Mucosa of descending colon (tissue), 3 donors: ENCODE data around the gene ADRA2C. TPM values are rescaled to one million over a fixed set of nuclear protein-coding genes. Genes with fewer than 3 reads are reported as not detected.

Experiments
- ATAC-seq: fragments of 200-7000 bp; cut with Tn5 transposase; one replicate; pipeline ENCODE4 v1.9.1; 2020; ENCODE audit warnings: mild to moderate bottlenecking, moderate library complexity
- DNase-seq, 3 donors: peaks; one replicate each; pipeline ENCODE4 v3.0.0-alpha.2; 2020
- H3K36me3 ChIP-seq: fragments of 200-600 bp; one replicate; pipeline ENCODE4 v1.8.0; 2021; ENCODE audit warnings: low read depth, mild to moderate bottlenecking
- H3K4me1 ChIP-seq: fragments of 200-600 bp; one replicate; pipeline ENCODE4 v1.8.0; 2021; ENCODE audit warnings: low read depth, mild to moderate bottlenecking
- H3K4me3 ChIP-seq: fragments of 200-600 bp; one replicate; pipeline ENCODE4 v1.8.0; 2021; ENCODE audit warnings: mild to moderate bottlenecking
- H3K9me3 ChIP-seq: fragments of 200-600 bp; one replicate; pipeline ENCODE4 v1.8.0; 2021; ENCODE audit warnings: mild to moderate bottlenecking
- intact Hi-C, 2 donors: fragments of 100-400 bp; cut with DNase I in 1 of 2; cut with micrococcal nuclease in 1 of 2; formaldehyde crosslinking; loops; one replicate each; pipeline versions ENCODE4 v1.11.0 to v1.11.1; 2022; cut with DNase I, micrococcal nuclease
- total RNA-seq, 3 donors: library from RNA; stranded (reverse); fragmentation: NEBNext Ultra II Directional in 2 of 3; extraction: Animal tissue kit (Norgen Biotek cat#: 25700) in 2 of 3; gene quantifications; one replicate each; pipeline versions ENCODE4 v1.2.1 to v1.2.4, GENCODE V29; 2021 to 2023
- TF ChIP-seq, protein P1 (sequence below): fragments of 200-600 bp; IDR thresholded peaks from one replicate; pipeline ENCODE4 v1.8.0; 2022; ENCODE audit warnings: antibody characterized with exemption, mild to moderate bottlenecking
- donor health status: DM: no; HTN: no; CAD: no; lungs with moderate emphysema.
- donor health status: DM: no; HTN: no; CAD: no.
- donor health status: DM: no; HTN: yes; CAD: no.

ADRA2C gene
- total RNA-seq, 3 donors from 2014 or later, result 0.69 to 2.3 (median 1.4) TPM

DNA sequence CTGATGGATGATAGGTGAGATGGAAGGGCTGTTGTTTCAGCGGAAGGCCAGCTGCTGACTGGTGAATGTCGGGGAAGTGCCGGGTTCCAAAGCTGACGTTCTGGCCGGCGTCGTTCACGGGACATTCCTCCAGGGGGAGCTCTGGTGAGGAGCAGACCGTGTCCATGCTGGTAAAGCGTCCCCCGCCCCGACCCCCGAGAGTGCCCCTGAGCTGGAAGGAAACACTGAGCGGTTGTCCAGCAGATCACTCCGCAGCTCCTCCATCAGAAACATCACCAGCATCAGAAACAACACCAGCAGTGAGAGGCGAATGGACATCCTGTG is 18.6 kb upstream of the ADRA2C start:
- no peak for ATAC-seq
- Histone ChIP-seq H3K9me3 (no peaks in the 10 kb centered on the region), H3K4me3 (no peak overlapping the region), H3K4me1 (no peaks in the 10 kb centered on the region), H3K36me3 (no peaks in the 10 kb centered on the region)
- TF ChIP-seq, protein P1, sequence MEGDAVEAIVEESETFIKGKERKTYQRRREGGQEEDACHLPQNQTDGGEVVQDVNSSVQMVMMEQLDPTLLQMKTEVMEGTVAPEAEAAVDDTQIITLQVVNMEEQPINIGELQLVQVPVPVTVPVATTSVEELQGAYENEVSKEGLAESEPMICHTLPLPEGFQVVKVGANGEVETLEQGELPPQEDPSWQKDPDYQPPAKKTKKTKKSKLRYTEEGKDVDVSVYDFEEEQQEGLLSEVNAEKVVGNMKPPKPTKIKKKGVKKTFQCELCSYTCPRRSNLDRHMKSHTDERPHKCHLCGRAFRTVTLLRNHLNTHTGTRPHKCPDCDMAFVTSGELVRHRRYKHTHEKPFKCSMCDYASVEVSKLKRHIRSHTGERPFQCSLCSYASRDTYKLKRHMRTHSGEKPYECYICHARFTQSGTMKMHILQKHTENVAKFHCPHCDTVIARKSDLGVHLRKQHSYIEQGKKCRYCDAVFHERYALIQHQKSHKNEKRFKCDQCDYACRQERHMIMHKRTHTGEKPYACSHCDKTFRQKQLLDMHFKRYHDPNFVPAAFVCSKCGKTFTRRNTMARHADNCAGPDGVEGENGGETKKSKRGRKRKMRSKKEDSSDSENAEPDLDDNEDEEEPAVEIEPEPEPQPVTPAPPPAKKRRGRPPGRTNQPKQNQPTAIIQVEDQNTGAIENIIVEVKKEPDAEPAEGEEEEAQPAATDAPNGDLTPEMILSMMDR, result no peak
- intact Hi-C loops, result no loop called here
- no peak for DNase-seq

DNA sequence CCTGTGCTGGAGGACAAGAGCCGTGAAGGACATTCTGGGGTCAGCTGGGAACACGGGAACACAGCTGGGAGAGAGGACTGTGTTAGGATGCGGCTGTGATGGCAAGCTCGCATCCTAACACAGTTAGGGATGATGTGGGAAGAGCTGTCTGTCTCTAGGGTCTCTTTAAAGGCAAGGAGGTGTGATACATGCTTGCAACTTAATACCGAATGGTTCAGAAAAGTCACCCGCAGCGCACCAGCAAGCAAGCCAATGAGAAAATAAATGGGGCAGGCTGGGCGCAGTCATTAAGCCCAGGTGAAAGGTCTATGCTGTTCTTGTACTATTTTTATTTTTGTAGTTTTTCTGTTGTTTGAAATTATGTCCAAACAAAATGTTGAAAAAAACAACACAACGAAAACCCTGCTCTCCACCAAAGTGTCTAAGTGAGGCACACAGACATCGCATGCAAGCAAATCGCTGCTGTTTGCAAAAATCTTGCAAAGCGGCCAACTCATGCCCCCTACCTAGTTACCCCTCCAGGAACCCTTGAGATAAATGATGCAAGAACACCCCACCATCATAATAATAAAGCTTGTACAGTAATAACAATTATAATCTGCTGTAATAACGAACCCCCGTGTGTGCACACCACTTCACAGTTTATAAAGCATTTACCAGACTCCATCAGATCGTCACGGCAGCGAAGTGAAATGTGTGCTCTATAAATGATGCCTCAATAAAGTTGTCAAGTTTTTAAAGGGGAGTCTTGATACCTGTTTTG is 17.9 kb upstream of the ADRA2C start:
- no peak for ATAC-seq
- intact Hi-C loops, result no loop called here
- Histone ChIP-seq H3K4me1 (no peaks in the 10 kb centered on the region), H3K9me3 (no peaks in the 10 kb centered on the region), H3K36me3 (no peaks in the 10 kb centered on the region), H3K4me3 (no peak overlapping the region)
- TF ChIP-seq, protein P1, result no peak
- DNase-seq, result no peak

DNA sequence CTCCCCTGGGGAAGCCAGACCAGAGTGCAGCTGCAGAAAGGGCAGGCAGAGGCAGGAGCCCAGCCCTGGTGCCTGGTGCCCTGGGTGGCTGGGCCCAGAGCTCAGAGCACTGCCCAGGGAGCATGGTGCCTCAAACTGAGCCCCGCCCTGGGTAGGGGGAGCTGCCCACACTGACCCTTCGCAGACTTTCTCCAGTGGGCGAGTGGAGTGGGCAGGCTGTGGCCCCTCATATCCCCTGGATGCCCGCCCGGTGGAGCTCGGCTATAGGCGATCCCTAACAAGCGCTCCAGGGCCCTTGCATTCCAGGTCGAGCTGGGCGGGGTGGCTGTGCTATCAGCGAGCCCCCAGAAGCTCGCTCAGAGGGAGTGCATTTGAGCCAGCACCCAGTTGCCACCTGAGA is 17.1 kb upstream of the ADRA2C start:
- no peaks in the 10 kb centered on the region for H3K9me3 ChIP-seq
- no peak for ATAC-seq
- no peak overlapping the region for H3K4me3 ChIP-seq
- H3K4me1 ChIP-seq, result no peaks in the 10 kb centered on the region
- intact Hi-C loops, result no loop called here
- H3K36me3 ChIP-seq, result no peaks in the 10 kb centered on the region
- no peak for DNase-seq
- TF ChIP-seq, protein P1, result no peak

DNA sequence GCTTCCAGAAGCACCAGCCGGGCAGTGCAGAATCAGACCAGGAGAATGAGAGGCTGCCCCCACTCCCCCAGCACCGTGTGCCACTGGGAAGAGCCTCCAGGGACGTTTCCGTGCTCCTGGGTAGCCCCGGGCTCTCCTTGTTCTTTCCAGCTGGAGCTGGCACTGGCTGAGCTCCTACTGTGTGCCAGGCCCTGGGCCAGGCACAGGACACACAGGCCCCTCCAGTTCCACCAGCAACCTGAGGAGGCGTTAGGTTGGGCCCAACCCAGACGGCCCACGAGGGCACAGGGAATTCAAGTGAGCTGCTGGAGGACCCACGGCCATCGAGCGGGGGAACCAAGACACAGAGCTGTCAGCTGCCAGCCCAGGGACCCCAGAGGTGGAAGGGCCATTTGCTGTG is 15.9 kb upstream of the ADRA2C start:
- H3K4me1 ChIP-seq, result no peaks in the 10 kb centered on the region
- H3K9me3 ChIP-seq, result no peaks in the 10 kb centered on the region
- no peak for ATAC-seq
- H3K36me3 ChIP-seq, result no peaks in the 10 kb centered on the region
- DNase-seq, result no peak
- H3K4me3 ChIP-seq, result no peak overlapping the region
- TF ChIP-seq, protein P1, result no peak
- intact Hi-C loops, result no loop called here

DNA sequence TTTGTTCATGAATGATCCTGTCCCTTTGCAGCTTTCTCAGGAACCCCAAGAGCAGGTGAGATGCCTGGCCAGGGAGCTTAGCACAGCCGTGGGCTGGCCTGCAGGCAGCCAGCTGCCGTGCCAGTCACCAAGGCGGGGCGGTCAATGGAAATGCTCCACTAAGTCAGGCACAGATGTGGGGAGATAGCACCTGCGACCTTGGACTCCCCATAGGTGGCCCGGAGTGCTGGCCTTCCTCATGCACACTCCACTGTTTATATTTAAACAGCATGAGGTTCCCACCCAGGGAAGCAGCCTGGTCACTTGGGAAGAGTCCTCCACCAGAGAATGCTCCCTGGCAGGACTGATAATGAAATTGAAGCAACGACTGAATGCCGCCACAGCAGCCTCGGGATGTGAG is 14.2 kb upstream of the ADRA2C start:
- no peak overlapping the region for H3K4me3 ChIP-seq
- H3K9me3 ChIP-seq, result no peaks in the 10 kb centered on the region
- DNase-seq (no peak), ATAC-seq (no peak)
- H3K36me3 ChIP-seq, result no peaks in the 10 kb centered on the region
- no peaks in the 10 kb centered on the region for H3K4me1 ChIP-seq
- intact Hi-C loops, result no loop called here
- TF ChIP-seq, protein P1, result no peak
